ENCODE results near the gene PTH1R.

PTH1R gene

GRCh38 chr3:46853441-46854415 lies 23.8 kb upstream of the PTH1R start:
- FAIRE-seq = no peak
- no peak for TF ChIP-seq TAF1 (IDR thresholded peaks at IDR 0.05; ENCODE audit: low read depth, low read length)
- TF ChIP-seq PAX5 (IDR thresholded peaks at IDR 0.05; ENCODE audit: insufficient read depth, low read length, severe bottlenecking) = no peak
- no peak for TF ChIP-seq SPI1 (IDR thresholded peaks at IDR 0.05; ENCODE audit: low read depth, low read length)
- no peak for TF ChIP-seq POLR2AphosphoS5 (IDR thresholded peaks at IDR 0.05; ENCODE audit: low read depth, low read length)
- TF ChIP-seq POLR2A (IDR thresholded peaks at IDR 0.05; ENCODE audit: low read depth, low read length) = no peak
- TF ChIP-seq POU2F2 (IDR thresholded peaks at IDR 0.05; ENCODE audit: low read depth, low read length) = no peak
- DNase-seq (ENCODE audit: insufficient read length, low spot score) = no peak

DNA sequence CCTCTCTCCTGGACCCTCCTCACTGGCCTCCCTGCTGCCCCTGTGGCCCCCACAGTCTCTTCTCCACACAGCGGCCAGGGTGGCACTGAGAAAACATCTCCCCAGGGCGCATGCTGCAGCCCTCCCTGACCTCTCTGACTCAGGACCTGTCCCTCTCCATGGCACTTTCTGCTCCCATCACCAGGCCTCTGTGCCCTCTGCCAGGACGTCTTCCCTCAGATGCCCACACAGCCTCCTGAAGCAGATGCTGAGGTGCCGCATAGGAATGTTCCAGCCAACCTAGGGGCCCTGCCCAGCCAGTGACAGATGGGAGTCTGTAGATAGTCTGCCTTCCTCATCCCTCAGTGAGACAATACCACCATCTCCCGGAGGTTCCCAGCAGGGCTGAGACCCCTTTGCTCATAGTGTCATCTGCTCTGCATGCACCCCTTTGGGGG lies 22.9 kb upstream of the PTH1R start:
- FAIRE-seq (no peak), DNase-seq (ENCODE audit: insufficient read length, low spot score) (no peak)
- TF ChIP-seq PAX5 (IDR thresholded peaks at IDR 0.05; ENCODE audit: insufficient read depth, low read length, severe bottlenecking) (no peak), POLR2AphosphoS5 (IDR thresholded peaks at IDR 0.05; ENCODE audit: low read depth, low read length) (no peak), POU2F2 (IDR thresholded peaks at IDR 0.05; ENCODE audit: low read depth, low read length) (no peak), SPI1 (IDR thresholded peaks at IDR 0.05; ENCODE audit: low read depth, low read length) (no peak), POLR2A (IDR thresholded peaks at IDR 0.05; ENCODE audit: low read depth, low read length) (no peak), TAF1 (IDR thresholded peaks at IDR 0.05; ENCODE audit: low read depth, low read length) (no peak)

DNA sequence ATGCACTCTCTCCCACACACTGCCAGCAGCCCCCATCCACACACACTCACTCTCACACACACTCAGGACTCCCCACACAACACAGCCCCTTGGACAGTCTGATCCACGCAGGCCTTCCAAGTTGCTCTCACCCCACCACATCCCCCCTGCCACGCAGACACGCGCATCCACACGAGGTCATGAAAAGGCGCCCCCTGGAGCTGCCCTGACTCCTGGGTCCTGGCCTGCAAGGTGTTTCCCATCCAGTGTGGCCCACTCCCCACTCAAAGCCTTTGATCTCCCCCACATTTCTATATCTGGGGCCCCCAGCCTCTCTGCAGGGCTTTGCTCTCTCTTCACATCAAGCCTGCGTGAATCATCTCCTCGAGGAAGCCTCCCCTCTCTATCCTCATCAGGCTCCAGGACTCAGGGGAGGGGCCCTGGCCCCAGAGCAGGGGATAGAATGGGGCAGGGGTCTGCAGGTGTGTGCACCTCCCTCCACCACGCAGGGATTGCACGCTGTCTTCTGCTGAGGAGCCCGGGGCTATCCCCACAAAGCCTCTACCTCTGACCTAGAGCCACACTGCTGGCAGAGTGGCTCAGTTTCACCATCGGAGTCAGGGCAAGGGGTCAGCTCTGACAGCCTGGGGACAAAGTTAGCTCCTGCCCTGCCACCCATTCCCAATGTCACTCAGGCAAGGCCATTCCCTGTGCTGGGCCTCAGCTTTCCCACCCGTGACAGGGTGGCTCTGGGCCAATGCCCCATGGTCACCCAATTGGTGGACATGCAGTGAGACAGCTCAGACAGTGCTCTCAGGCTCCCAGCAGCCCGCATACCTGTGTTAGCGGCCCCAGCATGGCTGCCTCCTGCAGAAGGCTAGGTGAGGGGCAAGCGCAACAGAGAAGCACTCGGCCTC lies 20.7 kb upstream of the PTH1R start:
- DNase-seq (ENCODE audit: insufficient read length, low spot score) = no peak
- TF ChIP-seq POLR2A (IDR thresholded peaks at IDR 0.05; ENCODE audit: low read depth, low read length) (no peak), POLR2AphosphoS5 (IDR thresholded peaks at IDR 0.05; ENCODE audit: low read depth, low read length) (no peak), PAX5 (IDR thresholded peaks at IDR 0.05; ENCODE audit: insufficient read depth, low read length, severe bottlenecking) (no peak), TAF1 (IDR thresholded peaks at IDR 0.05; ENCODE audit: low read depth, low read length) (no peak), POU2F2 (IDR thresholded peaks at IDR 0.05; ENCODE audit: low read depth, low read length) (no peak), SPI1 (IDR thresholded peaks at IDR 0.05; ENCODE audit: low read depth, low read length) (no peak)
- no peak for FAIRE-seq

DNA sequence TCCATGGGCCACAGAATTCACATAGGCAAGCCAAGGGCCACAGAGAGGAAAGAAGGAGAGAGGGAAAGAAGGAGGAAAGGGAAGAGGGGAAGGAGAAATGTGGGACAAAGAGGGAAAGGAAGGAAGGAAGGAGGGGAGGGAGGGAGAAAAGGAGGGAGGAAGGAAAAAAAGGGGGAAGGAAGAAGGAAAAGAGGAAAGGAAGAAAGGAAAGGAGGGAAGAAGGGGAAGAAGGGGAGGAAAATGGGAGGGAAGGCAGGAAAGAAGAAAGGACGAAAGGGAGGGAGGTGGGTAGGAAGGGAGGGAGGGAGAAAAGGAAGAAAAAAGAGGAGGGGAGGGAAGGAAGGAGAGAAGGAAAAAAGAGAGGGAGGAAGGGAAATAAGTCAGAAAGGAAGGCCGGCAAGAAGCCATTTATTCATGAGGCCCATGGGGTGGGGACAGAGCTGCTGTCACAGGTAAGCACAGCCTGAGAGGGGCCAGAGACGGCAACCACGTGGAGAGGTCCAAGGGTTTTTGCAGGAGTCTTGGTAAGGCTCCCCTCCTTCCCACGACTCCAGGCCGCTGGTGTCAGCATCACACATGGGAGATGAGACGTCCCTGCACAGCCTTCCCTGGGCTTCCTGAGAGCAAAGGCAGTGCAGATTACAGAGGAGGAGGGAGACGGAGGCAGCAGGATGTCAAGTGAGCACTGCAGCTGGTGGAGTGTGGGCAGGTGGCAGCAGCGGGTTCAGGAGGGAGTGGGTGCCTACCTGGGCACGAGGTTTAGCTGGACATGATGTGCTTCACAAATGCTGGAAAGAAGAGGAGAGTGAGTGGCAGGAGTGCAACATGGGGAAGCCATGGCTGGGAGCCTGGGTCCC lies 19.8 kb upstream of the PTH1R start:
- TF ChIP-seq SPI1 (IDR thresholded peaks at IDR 0.05; ENCODE audit: low read depth, low read length) = no peak
- TF ChIP-seq POLR2AphosphoS5 (IDR thresholded peaks at IDR 0.05; ENCODE audit: low read depth, low read length) = no peak
- TF ChIP-seq TAF1 (IDR thresholded peaks at IDR 0.05; ENCODE audit: low read depth, low read length) = no peak
- no peak for TF ChIP-seq PAX5 (IDR thresholded peaks at IDR 0.05; ENCODE audit: insufficient read depth, low read length, severe bottlenecking)
- TF ChIP-seq POLR2A (IDR thresholded peaks at IDR 0.05; ENCODE audit: low read depth, low read length) = no peak
- TF ChIP-seq POU2F2 (IDR thresholded peaks at IDR 0.05; ENCODE audit: low read depth, low read length) = no peak
- DNase-seq (ENCODE audit: insufficient read length, low spot score) = no peak
- no peak for FAIRE-seq

DNA sequence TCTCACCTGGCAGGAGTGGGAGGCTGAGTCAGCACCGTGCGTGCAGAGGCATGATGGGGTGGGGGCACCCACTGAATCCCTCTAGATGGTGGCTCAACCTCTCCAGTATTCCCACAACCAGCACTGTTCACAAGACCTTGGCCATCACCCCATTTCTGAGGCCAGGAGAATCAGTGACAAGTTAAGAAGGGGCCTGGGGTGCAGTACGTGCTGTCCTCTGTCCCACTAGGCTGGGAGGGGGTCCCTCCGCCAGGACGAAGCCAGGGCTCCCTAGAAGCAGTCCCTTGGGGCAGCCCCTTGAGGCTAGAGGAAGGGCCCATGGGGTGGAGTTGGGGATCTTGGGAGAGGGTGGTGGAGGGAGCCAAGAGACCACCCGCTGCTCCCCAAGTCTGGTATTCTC lies 19.1 kb upstream of the PTH1R start:
- TF ChIP-seq TAF1 (IDR thresholded peaks at IDR 0.05; ENCODE audit: low read depth, low read length) (no peak), POU2F2 (IDR thresholded peaks at IDR 0.05; ENCODE audit: low read depth, low read length) (no peak), POLR2AphosphoS5 (IDR thresholded peaks at IDR 0.05; ENCODE audit: low read depth, low read length) (no peak), POLR2A (IDR thresholded peaks at IDR 0.05; ENCODE audit: low read depth, low read length) (no peak), PAX5 (IDR thresholded peaks at IDR 0.05; ENCODE audit: insufficient read depth, low read length, severe bottlenecking) (no peak), SPI1 (IDR thresholded peaks at IDR 0.05; ENCODE audit: low read depth, low read length) (no peak)
- DNase-seq (ENCODE audit: insufficient read length, low spot score) = no peak
- no peak for FAIRE-seq

DNA sequence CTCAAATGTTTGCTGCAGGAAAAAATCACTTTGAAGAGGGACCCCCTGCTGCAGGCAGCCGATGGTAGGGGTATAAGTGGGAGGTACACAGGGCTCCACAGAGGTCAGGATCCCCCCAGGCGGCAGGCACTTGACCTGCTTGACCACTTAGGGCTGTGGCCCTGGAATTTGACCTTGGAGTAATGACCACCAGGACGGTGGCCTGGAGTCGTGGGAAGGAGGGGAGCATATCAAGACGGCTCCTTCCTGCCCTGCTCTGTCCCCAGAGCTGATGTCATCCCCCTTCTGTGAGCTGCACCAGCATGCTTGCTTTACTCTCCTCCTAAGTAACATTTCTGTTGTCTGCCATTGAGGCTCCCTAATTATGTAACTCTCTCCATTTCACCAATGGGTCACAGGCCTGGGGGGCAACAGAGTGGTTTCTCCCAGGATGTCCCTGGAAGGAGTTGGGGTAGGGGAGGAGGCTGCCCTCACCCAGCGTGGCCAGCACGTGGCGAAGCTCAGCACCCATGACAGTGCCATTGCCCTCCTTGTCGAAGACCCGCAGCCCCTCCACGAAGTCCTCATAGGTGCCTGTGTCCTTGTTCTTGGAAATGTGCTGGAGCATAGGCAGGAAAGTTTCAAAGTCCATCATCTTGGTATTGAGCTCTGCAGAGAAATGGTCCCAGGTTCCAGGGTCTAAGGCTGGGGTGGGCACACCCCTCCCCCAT lies 18.4 kb upstream of the PTH1R start:
- FAIRE-seq = no peak
- TF ChIP-seq TAF1 (IDR thresholded peaks at IDR 0.05; ENCODE audit: low read depth, low read length) (no peak), POU2F2 (IDR thresholded peaks at IDR 0.05; ENCODE audit: low read depth, low read length) (no peak), PAX5 (IDR thresholded peaks at IDR 0.05; ENCODE audit: insufficient read depth, low read length, severe bottlenecking) (no peak), POLR2AphosphoS5 (IDR thresholded peaks at IDR 0.05; ENCODE audit: low read depth, low read length) (no peak), SPI1 (IDR thresholded peaks at IDR 0.05; ENCODE audit: low read depth, low read length) (no peak), POLR2A (IDR thresholded peaks at IDR 0.05; ENCODE audit: low read depth, low read length) (no peak)
- no peak for DNase-seq (ENCODE audit: insufficient read length, low spot score)

- TF ChIP-seq POU2F2 (IDR thresholded peaks at IDR 0.05; ENCODE audit: low read depth, low read length) (no peak), POLR2A (IDR thresholded peaks at IDR 0.05; ENCODE audit: low read depth, low read length) (no peak)
- no peak for DNase-seq (ENCODE audit: insufficient read length, low spot score)
- FAIRE-seq = no peak
These were observed 17.3 kb upstream of the PTH1R start for GRCh38 chr3:46860017-46860809.
